Activated CD4-positive, alpha-beta T cell treated with anti-CD3 and anti-CD28 coated beads, Interleukin-2, amount 50 U/mL, for 16 hours (primary cell): Measurements from ENCODE around the gene EFHD2.
"Not testable (repeated sequence)": the region's sequence is repeated elsewhere in the genome, so short reads cannot be mapped to it uniquely, and the experiment has no call there.

Source experiments
- DNase-seq: peaks from one replicate; pipeline ENCODE4 v3.0.0-alpha.2; 2020

EFHD2 gene

GRCh38 chr1:15412843-15413242 lies 3.2 kb downstream of the EFHD2 start:
- DNase-seq = no peak

DNA sequence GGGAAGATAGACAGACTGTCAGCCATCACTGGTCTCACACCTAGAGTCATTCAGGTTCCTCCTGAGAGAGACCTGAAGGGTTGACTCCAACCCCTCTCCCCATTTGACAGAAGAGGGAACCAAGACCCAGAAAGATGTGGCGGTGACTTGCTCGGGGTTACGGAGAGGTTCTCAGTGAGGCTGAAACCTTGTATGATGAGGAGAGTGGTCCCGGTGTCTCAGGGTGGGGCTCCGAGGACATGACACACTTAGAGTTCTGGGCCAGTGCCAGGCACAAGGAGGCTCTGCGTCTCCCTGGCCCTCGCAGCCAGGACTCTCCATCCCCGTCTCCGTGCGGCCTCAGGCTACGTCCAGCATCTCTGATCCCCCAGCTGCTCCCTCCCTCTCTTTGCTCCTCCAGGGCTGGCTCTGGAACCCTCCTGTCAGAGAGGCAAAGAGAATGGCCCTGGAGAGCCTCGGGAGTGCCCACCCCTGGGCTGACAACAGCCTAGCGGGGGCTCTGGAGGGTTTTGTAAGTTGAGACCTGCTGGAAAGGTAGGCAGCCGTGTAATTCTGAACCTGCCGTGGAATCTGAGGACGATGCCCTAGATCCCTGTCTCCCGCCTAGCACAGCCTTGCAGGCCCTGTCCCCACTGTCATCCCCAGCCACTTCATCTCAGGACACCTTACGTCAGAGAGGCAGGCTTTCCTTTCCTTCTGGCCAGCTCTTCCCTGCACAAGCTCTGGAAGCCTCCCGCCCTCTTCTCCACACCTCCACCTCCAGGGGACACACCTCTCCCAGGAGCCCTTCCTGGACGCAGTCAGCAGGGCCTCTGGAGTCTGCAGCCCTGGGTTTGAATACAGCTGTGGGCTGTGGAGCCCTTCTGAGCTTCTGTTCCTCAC lies 4.1 kb downstream of the EFHD2 start:
- DNase-seq = no peak

DNA sequence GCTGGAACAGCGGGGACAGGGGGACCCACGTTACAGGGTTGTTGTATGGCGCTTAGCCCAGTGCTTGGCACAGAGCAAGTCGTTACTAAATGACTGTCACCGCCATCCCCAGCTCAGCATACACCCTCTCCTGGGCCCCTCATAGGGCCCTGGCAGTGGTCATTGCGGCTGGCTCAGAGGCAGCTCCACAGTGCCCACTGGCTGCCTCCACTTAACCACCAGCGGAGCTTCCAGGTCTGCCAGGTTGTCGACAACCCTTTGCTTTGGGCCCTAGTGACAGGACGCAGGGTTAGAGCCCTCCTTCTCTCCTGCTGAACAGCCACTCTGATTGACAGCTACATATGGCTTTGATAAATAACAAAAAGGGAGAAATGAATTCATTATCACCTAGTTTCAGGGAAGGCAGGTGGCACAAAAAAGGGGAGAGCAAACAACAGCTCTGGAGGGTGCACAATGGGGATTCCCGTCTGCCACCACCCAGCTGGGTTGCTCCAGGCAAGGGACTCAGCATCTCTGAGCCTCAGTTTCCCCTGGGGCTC lies 4.8 kb downstream of the EFHD2 start:
- DNase-seq = no peak

DNA sequence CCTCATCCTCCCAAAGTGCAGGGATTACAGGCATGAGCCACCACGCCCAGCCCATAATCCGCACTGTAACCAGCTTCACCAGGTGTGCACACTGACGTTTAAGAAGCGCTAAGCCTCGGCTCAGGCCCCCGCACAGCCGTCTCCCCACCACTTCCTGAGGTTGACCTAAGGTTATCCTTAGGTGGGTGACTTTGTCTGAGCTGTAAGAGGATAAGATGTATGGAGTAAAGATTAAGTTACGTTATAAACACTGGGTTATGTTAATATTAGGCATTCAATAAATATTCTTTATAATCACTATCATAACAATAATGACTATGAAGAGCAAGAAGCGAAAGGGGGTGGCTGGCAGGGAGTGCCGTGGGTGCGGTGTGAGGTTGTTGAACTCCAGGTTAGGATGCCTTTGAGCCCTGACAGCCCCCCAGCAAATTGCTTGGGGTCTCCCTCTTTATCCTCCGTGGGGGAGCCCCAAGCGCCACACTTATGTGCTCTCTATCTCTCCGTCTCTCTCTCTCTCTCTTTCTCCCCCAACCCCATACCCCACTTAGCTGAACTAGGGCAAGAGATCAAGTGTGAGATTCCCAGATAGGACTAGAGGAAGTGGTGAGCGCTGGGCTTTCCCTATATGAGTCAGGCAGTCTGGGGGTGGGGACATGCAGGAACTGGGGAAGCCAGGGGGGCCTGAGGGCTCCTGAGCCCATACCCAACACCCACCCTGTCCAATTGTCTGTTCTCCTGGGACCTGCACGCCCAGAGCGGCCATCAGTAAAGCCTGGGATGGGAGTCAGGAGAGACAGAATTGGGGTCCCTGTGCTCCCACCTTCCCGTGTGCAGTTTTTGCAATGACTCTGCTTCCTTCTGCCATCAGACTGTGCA lies 7.6 kb downstream of the EFHD2 start:
- DNase-seq = peak; percentile 75

DNA sequence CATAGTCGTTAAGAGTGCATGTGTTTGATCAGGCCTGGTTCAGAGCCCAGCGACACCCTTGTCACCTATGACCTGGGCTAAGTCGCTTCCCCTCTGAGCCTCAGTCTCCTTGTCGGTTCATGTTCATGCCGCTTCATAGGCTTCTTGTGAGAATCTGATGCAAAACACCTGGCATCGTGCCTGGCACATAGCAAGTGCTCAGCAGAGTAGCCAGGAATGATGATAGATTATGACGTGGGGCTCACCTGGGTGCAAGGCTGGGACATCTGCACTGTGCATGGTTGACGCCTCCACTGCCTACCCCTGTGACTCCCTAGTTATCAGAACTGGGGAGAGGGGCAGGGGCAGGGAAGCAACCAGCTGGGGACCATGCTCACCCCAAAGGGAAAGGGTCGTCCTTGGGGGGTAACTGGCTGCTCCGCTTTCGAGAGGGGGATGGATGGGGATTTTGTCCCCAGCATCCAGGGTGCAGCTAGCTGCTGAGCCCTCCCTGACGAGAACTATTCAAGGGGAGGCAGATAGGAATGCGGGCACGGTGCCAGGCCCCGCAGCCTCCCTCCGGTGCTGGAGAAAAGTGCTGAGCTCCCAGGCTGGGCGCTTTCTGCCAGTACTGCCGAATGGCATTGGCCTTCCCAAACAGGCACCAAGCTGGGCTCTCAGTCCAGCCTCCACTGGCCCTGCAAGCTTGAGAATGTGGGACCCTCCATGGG lies 9.3 kb downstream of the EFHD2 start:
- no peak for DNase-seq

- DNase-seq = no peak
These were observed 11.3 kb downstream of the EFHD2 start for GRCh38 chr1:15420853-15421465.

DNA sequence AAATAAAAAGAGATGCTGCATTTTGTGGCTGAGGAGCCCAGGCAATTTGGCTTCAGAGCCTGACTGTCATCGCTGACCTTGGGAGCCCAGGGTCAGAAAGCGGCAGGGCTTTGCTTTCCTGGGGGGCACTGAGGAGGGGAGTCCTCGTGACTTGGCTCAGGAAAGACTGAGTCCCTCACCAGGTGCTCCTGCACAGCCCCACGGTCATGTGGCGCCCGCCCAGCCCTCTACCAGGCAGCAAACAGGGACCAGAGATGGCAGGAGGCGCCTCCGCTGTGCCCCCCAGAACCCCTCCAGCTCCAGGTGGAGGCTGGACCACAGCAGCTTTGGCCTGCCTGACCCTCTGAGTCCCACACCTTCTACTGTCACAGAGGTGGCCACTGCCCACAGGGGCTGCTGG lies 13.2 kb downstream of the EFHD2 start:
- DNase-seq = no peak

DNA sequence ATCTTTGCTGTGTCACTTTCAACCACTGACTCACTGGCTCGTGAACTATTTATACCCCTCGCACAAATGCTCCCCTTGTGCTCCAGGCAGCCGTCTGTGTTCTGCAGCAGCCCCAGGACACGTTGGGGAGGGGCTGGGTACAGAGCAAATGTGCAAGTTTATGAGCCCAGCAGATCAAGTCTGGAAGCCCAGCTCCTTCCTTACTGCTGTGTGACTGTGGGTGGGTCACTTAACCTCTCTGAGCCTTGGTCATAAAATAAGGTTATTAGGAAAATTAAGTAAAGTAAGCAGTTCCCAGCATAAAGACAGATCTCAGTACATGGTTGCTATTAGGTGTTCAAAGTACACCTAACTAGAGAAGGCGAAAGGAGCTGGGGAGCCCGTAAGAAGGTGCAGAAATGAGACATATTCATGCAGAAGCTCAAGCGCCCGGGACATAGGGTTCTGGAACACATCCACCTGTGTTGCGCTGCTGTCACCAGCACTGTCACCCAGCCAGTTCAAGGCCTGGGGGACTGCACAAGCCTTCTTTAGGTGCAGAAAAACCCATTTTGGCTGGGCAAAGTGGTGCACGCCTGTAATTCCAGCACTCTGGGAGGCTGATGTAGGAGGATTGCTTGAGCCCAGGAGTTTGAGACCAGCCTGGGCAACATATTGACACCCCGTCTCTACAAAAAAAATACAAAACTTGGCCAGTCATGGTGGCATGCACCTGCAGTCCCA lies 13.8 kb downstream of the EFHD2 start:
- no peak for DNase-seq

DNA sequence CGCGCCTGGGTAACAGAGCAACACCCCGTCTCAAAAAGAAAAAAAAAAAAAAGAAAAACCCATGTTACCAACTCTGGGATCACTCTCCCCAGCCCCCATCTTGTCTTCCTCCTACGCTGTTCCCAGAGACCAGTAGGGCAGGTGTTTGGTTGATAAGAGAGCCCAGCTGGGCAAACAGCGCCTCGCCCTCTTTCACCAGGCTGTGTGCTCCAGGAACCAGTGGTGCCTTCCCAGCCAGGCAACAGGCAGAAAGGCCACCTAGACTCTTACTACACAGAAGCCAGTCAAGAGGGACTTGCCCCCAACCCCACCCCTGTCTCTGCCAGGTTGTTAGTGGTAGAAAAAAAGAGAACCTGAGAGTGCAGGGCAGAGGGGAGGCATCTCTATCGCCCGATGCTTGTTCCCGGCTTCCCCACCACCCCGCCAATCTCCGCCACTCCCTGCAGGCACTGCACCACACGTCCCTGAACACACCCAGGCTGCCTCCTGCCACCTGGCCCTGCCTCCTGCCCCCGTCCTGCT lies 14.5 kb downstream of the EFHD2 start:
- DNase-seq = no peak

DNA sequence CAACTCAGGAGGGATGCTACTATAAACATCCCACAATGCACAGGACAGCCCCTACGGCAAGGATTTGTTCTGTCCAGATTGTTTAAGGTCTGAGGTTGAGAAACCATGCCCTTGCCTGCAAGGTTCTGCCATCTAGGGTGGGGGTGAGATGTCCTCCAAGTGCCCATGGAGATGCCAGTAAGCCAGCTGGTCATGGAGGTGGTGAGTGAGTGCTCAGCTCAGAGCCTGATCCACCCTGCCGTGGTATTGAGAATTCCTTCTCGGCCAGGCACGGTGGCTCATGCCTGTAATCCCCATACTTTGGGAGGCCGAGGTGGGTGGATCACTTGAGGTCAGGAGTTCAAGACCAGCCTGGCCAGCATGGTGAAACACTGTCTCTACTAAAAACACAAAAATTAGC lies 15.3 kb downstream of the EFHD2 start:
- DNase-seq = no peak

DNA sequence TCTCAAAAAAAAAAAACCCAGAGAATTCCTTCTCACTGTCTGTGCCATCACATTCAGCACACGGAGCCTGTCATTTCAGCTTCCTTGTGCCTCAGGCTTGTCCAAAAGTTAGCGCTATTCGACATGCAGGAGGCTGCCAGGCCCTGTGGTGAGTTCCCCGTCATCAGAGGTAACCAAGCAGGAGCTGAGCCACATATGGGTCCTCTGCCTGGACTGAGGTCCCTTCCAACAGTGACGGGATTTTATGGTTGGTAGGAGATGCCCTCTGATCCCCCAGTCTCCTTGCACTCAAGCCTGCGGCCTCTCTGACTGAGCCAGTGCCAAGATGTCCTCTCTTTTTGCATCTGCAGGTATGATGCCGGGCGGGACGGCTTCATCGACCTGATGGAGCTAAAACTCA lies 15.8 kb downstream of the EFHD2 start:
- DNase-seq = no peak

DNA sequence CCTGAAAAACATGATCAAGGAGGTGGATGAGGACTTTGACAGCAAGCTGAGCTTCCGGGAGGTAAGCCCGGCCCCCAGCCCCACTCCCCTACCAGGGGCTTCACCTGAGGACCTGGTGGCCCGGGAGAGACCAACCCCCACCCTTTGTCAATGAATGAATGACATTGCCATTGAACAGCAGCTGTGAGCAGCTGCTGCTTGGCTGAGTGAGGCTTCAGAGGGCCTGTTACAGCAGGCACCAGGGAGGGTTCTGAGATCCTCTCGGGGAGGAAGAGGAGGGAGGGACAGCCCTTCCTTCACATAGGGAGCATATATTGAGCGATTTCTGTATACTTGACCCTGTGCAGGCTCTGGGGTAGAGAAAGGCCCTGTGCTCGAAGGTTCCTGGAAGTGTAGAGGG lies 16.3 kb downstream of the EFHD2 start:
- DNase-seq = no peak

- DNase-seq = no peak
These were observed 17.0 kb downstream of the EFHD2 start for GRCh38 chr1:15426492-15427279.

DNA sequence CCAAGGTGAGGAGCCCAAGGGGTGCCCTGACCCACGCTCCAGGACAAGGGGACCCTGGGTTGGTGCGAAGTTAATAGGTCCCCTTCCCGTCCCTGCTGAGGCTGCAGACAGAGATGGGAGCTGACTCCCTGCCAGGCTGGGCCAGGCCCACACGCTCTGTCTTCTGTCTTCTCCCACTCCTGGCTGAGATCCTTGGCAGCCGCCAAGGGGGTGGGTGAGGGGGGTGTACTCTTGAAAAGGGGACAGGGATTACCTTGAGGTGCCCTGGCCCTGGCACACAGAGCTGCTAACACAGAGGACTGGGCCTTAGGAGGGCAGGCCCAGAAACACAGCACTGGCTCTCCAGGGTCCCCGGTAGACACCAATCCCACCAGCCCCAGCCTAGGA lies 17.6 kb downstream of the EFHD2 start:
- DNase-seq = no peak

- not testable (repeated sequence) for DNase-seq
These were observed 18.6 kb downstream of the EFHD2 start for GRCh38 chr1:15428252-15428651.

GRCh38 chr1:15428815-15429435 lies 19.2 kb downstream of the EFHD2 start:
- DNase-seq = no peak

DNA sequence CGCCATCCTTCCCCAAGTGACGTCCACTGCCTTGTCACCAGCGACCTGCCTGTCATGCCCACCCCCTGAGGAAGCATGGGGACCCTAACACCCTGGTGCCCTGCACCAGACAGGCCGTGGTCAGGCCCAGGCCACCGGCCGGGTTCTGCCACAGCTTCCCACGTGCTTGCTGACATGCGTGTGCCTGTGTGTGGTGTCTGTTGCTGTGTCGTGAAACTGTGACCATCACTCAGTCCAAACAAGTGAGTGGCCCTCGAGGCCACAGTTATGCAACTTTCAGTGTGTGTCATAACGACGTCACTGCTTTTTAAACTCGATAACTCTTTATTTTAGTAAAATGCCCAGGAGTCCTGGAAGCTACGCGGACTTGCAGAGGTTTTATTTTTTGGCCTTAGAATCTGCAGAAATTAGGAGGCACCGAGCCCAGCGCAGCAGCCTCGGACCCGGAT lies 20.0 kb downstream of the EFHD2 start:
- no peak for DNase-seq

- DNase-seq = peak; percentile 74
These were observed 21.3 kb downstream of the EFHD2 start for GRCh38 chr1:15430787-15431570.

DNA sequence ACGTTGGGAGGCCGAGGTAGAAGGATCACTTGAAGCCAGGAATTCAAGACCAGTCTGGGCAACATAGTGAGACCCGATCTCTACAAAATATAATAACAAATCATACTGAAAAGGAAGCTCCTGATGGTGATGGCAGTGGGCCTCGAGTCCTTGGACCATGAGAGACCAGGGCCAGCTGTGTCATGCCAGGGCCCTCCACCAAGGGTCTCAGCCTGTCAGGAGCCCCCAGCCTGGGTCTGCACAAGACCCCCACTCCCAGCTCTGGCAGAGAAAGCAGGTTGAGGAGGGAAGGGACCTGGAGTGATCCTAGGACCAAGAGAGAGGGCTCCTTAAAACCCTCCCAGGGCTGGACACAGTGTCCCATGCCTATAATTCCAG lies 21.9 kb downstream of the EFHD2 start:
- no peak for DNase-seq
